ENCODE data around the gene PROKR1.

DNA sequence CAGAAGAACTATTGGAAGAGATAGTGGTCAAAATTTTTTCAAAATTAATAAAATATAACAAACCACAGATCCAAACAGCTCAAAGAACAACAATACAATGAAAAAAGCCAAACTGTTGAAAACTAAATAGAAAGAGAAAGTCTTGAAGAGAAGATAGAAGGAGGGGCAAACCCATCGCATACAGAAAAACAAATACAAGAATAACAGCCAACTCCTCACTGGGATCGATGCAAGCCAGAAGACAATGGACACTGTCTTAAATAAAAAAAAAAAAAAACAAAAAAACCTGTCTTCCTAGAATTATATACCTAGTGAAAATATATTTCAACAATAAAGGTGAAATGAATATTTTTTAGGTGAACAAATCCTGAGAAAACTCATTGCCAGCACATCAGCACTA, 57.2 kb downstream of the PROKR1 start:
- TF ChIP-seq, protein P1, sequence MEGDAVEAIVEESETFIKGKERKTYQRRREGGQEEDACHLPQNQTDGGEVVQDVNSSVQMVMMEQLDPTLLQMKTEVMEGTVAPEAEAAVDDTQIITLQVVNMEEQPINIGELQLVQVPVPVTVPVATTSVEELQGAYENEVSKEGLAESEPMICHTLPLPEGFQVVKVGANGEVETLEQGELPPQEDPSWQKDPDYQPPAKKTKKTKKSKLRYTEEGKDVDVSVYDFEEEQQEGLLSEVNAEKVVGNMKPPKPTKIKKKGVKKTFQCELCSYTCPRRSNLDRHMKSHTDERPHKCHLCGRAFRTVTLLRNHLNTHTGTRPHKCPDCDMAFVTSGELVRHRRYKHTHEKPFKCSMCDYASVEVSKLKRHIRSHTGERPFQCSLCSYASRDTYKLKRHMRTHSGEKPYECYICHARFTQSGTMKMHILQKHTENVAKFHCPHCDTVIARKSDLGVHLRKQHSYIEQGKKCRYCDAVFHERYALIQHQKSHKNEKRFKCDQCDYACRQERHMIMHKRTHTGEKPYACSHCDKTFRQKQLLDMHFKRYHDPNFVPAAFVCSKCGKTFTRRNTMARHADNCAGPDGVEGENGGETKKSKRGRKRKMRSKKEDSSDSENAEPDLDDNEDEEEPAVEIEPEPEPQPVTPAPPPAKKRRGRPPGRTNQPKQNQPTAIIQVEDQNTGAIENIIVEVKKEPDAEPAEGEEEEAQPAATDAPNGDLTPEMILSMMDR (IDR thresholded peaks at IDR 0.05) = no peak
- TF ChIP-seq POLR2A (IDR thresholded peaks at IDR 0.05) (no peak), EP300 (IDR thresholded peaks at IDR 0.05) (no peak)

All from tibial nerve (tissue), 4 donors.